Astrocyte of the spinal cord (primary cell): ENCODE data around the gene LMLN.

Experiments
- DNase-seq: peaks from one replicate; pipeline ENCODE4 v3.0.0; 2011; ENCODE audit warnings: low read depth, low spot score
- H3K4me3 ChIP-seq: 2 replicates; pipeline ENCODE4 v1.5.1; 2011; ENCODE audit warnings: low read depth, mild to moderate bottlenecking, low read length, moderate library complexity
- CTCF ChIP-seq: IDR thresholded peaks from 2 replicates; pipeline ENCODE4 v1.5.1; 2012; ENCODE audit warnings: low read depth, mild to moderate bottlenecking, low read length, inconsistent platforms
- in situ Hi-C: cut with HindIII; loops from 2 replicates; pipeline ENCODE4 v1.10.0; 2017; ENCODE audit warnings: low sequenced_read_pairs

Gene LMLN

GRCh38 chr3:198061119-198062067 is 101.4 kb downstream of the LMLN start:
- in situ Hi-C loops = no loop called here
- TF ChIP-seq CTCF = no peak
- H3K4me3 ChIP-seq = no peak overlapping the region
- DNase-seq = no peak

- DNase-seq = no peak
- no peak for TF ChIP-seq CTCF
- in situ Hi-C loops = no loop called here
- H3K4me3 ChIP-seq = no peak overlapping the region
Observed at GRCh38 chr3:198062068-198062465, 102.0 kb downstream of the LMLN start.

GRCh38 chr3:198064420-198064819 is 104.4 kb downstream of the LMLN start:
- in situ Hi-C loops = no loop called here
- no peak for TF ChIP-seq CTCF
- no peak for DNase-seq
- H3K4me3 ChIP-seq = no peak overlapping the region

GRCh38 chr3:198065897-198066296 is 105.9 kb downstream of the LMLN start:
- DNase-seq = no peak
- no peak overlapping the region for H3K4me3 ChIP-seq
- TF ChIP-seq CTCF = no peak
- in situ Hi-C loops = no loop called here

- DNase-seq = no peak
- TF ChIP-seq CTCF = no peak
- in situ Hi-C loops = no loop called here
- no peak overlapping the region for H3K4me3 ChIP-seq
Observed at GRCh38 chr3:198067416-198067815, 107.4 kb downstream of the LMLN start.

- no peak for DNase-seq
- in situ Hi-C loops = no loop called here
- no peak for TF ChIP-seq CTCF
- no peak overlapping the region for H3K4me3 ChIP-seq
Observed at GRCh38 chr3:198070871-198071270, 110.9 kb downstream of the LMLN start.
